MCF 10A (cell line): ENCODE data around the gene ASCL3. TPM values are rescaled to one million over a fixed set of nuclear protein-coding genes. Genes with fewer than 3 reads are reported as not detected.

ENCODE experiments used
- Bru-seq: library from RNA; stranded (reverse); fragments of 400-500 nt; gene quantifications from one replicate; lab custom pipeline; 2021; lab: Mats Ljungman, UMichigan
- BruChase-seq, 2 experiments: library from RNA; stranded (reverse); fragments of 400-500 nt; gene quantifications; one replicate each; lab custom pipeline; 2021; lab: Mats Ljungman, UMichigan
- BruUV-seq: library from RNA; stranded (reverse); fragments of 400-500 nt; replicated peaks from 2 replicates; lab custom pipeline; 2021; lab: Mats Ljungman, UMichigan
- CTCF ChIA-PET: fragments of 300-600 bp; sonication (Branson Sonifier 250); formaldehyde crosslinking; extraction: SDS; loops from one replicate; lab custom pipeline; 2021; ENCODE audit warnings: antibody characterized with exemption, inconsistent platforms; lab: Yijun Ruan, JAX
- POLR2A ChIA-PET: fragments of 300-600, 350-650 bp; sonication (Branson Sonifier 250); formaldehyde crosslinking; extraction: SDS; loops from one replicate; lab custom pipeline; 2020; ENCODE audit warnings: antibody characterized with exemption, inconsistent platforms; lab: Yijun Ruan, JAX
- DNase-seq: peaks from one replicate; pipeline ENCODE4 v3.0.0-alpha.2; 2018; ENCODE audit not compliant: unreplicated experiment
- H3K27ac Mint-ChIP-seq: one replicate; pipeline ENCODE4 v1.8.0; 2022; ENCODE audit warnings: mild to moderate bottlenecking, low read depth, mixed read lengths; ENCODE audit not compliant: unreplicated experiment
- H3K27me3 Mint-ChIP-seq: one replicate; pipeline ENCODE4 v1.8.0; 2022; ENCODE audit warnings: mixed read lengths; ENCODE audit not compliant: insufficient read depth, unreplicated experiment
- H3K36me3 Mint-ChIP-seq: one replicate; pipeline ENCODE4 v1.8.0; 2022; ENCODE audit warnings: mild to moderate bottlenecking, moderate library complexity, mixed read lengths; ENCODE audit not compliant: insufficient read depth, unreplicated experiment
- H3K4me1 Mint-ChIP-seq: one replicate; pipeline ENCODE4 v1.8.0; 2022; ENCODE audit warnings: mixed read lengths; ENCODE audit not compliant: insufficient read depth, unreplicated experiment
- H3K4me3 Mint-ChIP-seq: one replicate; pipeline ENCODE4 v1.8.0; 2022; ENCODE audit warnings: mild to moderate bottlenecking, moderate library complexity, mixed read lengths; ENCODE audit not compliant: unreplicated experiment
- H3K9me3 Mint-ChIP-seq: one replicate; pipeline ENCODE4 v1.8.0; 2022; ENCODE audit warnings: mixed read lengths; ENCODE audit not compliant: unreplicated experiment
- CTCF ChIP-seq: fragments of 200-600 bp; IDR thresholded peaks from one replicate; pipeline ENCODE4 v1.8.0; 2022; ENCODE audit warnings: antibody characterized with exemption, mild to moderate bottlenecking; ENCODE audit not compliant: unreplicated experiment
- intact Hi-C: fragments of 100-400 bp; cut with micrococcal nuclease; formaldehyde crosslinking; loops from 2 replicates; pipeline ENCODE4 v1.14.1; 2022
- long read RNA-seq: library from polyadenylated mRNA; stranded (forward); transcript quantifications from one replicate; pipeline ENCODE4 v2.0.0, GENCODE V29; 2022
- total RNA-seq: library from RNA; stranded (reverse); gene quantifications from 2 replicates; pipeline ENCODE4 v1.2.3, GENCODE V29; 2022

The ASCL3 gene
- total RNA-seq (not detected in 2 replicates), Bru-seq, nascent RNA (not detected), BruChase-seq, experiment 1, labeled RNA remaining after a 6-hour chase (not detected), BruChase-seq, experiment 2, labeled RNA remaining after a 2-hour chase (not detected)
- long read RNA-seq: 0 reads

- H3K36me3 Mint-ChIP-seq: peaks cover 10% of the 10 kb centered on the region
- no peak within 1 kb of the TSS for H3K4me3 Mint-ChIP-seq
- no peak for TF ChIP-seq CTCF
- ChIA-PET CTCF (interaction anchor here (0.5 to 1.3 kb wide), 5 partner anchors 17 to 497 kb away, joined by 3 to 7 read pairs (median 3); no protein-coding TSS in a partner anchor), POLR2A (interaction anchor here (1.2 kb wide), 1 partner anchor 14 kb away, joined by 4 read pairs; no protein-coding TSS in a partner anchor)
- no peak for DNase-seq
- H3K27me3 Mint-ChIP-seq: peaks cover 15% of the 10 kb centered on the region
- BruUV-seq: no TSS peak
- no peaks in the 10 kb centered on the region for H3K4me1 Mint-ChIP-seq
- H3K9me3 Mint-ChIP-seq: no peaks in the 10 kb centered on the region
- intact Hi-C loops: no loop called here
- H3K27ac Mint-ChIP-seq: no peak within 1 kb of the TSS
These were observed at the start of gene ASCL3 for GRCh38 chr11:8942518-8943066. Gene ASCL3, minus strand, starts transcription at chr11:8943016. Its CDS starts 4,855 bp downstream, at chr11:8938161.

GRCh38 chr11:8989453-8989852 lies 46.6 kb upstream of the ASCL3 start:
- H3K27me3 Mint-ChIP-seq: no peaks in the 10 kb centered on the region
- H3K4me3 Mint-ChIP-seq: no peak overlapping the region
- DNase-seq: peak; percentile 54
- TF ChIP-seq CTCF: no peak
- BruUV-seq: no TSS peak
- peaks cover 20% of the 10 kb centered on the region for H3K4me1 Mint-ChIP-seq
- no peak overlapping the region for H3K27ac Mint-ChIP-seq
- no peaks in the 10 kb centered on the region for H3K36me3 Mint-ChIP-seq
- intact Hi-C loops: no loop called here
- ChIA-PET POLR2A (interaction anchor here (0.5 to 1.1 kb wide), 2 partner anchors 25 to 114 kb away, joined by 3 to 6 read pairs; partner anchors contain the start of gene TMEM9B), CTCF (no interaction called here)
- no peaks in the 10 kb centered on the region for H3K9me3 Mint-ChIP-seq

- POLR2A ChIA-PET: interaction anchor here (0.5 to 1.1 kb wide), 3 partner anchors 24 to 377 kb away, joined by 3 to 6 read pairs (median 3); partner anchors contain the start of gene TMEM9B
- Mint-ChIP-seq H3K4me1 (peaks cover 20% of the 10 kb centered on the region), H3K36me3 (no peaks in the 10 kb centered on the region), H3K27me3 (no peaks in the 10 kb centered on the region), H3K27ac (no peak overlapping the region), H3K9me3 (no peaks in the 10 kb centered on the region), H3K4me3 (no peak overlapping the region)
- intact Hi-C loops: no loop called here
- BruUV-seq: no TSS peak
- CTCF ChIA-PET: interaction anchor here (0.6 to 1.5 kb wide), 3 partner anchors 27 to 1659 kb away, joined by 3 to 5 read pairs (median 4); no protein-coding TSS in a partner anchor
- DNase-seq: no peak
- TF ChIP-seq CTCF: no peak
These were observed 45.8 kb upstream of the ASCL3 start for GRCh38 chr11:8988329-8989234.
